AG04450 (cell line): Measurements from ENCODE around the gene EHD2. TPM values are rescaled to one million over a fixed set of nuclear protein-coding genes. Genes with fewer than 3 reads are reported as not detected.
A peak's percentile ranks its signal among the peaks of the same experiment; 100 is the strongest.
"Not testable (repeated sequence)": the region's sequence is repeated elsewhere in the genome, so short reads cannot be mapped to it uniquely, and the experiment has no call there.

ENCODE experiments used
- CTCF ChIA-PET: fragments of 300-600, 350-600 bp; formaldehyde crosslinking; extraction: SDS; loops from one replicate; lab custom pipeline; 2022; ENCODE audit warnings: antibody characterized with exemption, inconsistent platforms; lab: Charles Lee
- POLR2A ChIA-PET: fragments of 350-600 bp; formaldehyde crosslinking; extraction: SDS; loops from one replicate; lab custom pipeline; 2021; ENCODE audit warnings: antibody characterized with exemption, inconsistent platforms; lab: Yijun Ruan, JAX
- DNase-seq: peaks from one replicate; pipeline ENCODE4 v3.0.0-alpha.2; 2011; ENCODE audit warnings: low read depth, low spot score
- H3K27ac ChIP-seq: one replicate; pipeline ENCODE4 v1.5.1; 2012; ENCODE audit warnings: low read depth, low read length, control low read depth
- H3K27me3 ChIP-seq: one replicate; pipeline ENCODE4 v1.6.0; 2012; ENCODE audit warnings: low read length; ENCODE audit not compliant: control insufficient read depth, insufficient read depth
- H3K4me3 ChIP-seq: 2 replicates; pipeline ENCODE4 v1.5.1; 2011; ENCODE audit warnings: mild to moderate bottlenecking, low read depth, low read length, control low read depth
- H3K9me3 ChIP-seq: 2 replicates; pipeline ENCODE4 v1.5.1; 2012; ENCODE audit warnings: low read length; ENCODE audit not compliant: control insufficient read depth, insufficient read depth
- polyA plus RNA-seq: library from polyadenylated mRNA; depleted of rRNA; stranded (reverse); fragments of >200 nt; gene quantifications from 2 replicates; pipeline ENCODE4 v1.2.3, GENCODE V29; 2011
- TF ChIP-seq, protein P1 (sequence below): IDR thresholded peaks from 2 replicates; pipeline ENCODE4 v1.5.1; 2011; ENCODE audit warnings: low read depth, low read length, control low read depth, inconsistent platforms

Gene EHD2
- polyA plus RNA-seq, 1 experiment: 84.0 TPM

DNA sequence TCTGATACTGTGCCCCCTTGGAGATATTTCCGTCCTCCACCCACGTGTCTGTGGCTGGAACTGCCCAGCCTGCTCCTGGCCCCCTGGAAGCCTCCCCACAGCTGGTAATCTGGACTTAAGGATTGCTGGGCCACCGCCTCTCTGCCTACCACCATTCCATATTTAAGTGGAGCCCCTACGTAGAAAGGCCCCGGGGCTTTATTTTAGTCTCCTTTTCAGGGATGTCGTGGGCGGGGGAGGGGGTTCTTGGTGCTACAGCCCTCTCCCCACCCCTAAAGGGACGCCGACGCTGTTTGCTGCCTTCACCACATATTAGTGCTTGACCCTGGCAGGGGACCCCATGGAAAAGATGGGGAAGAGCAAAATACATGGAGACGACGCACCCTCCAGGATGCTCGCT lies 29.4 kb downstream of the EHD2 start:
- Histone ChIP-seq H3K27me3 (no peaks in the 10 kb centered on the region), H3K9me3 (peaks cover 7% of the 10 kb centered on the region; the same call in 1 of the 2 replicates), H3K27ac (peak overlapping the region; percentile 94), H3K4me3 (peak overlapping the region; percentile 8; the same call in 1 of the 2 replicates)
- TF ChIP-seq, protein P1, sequence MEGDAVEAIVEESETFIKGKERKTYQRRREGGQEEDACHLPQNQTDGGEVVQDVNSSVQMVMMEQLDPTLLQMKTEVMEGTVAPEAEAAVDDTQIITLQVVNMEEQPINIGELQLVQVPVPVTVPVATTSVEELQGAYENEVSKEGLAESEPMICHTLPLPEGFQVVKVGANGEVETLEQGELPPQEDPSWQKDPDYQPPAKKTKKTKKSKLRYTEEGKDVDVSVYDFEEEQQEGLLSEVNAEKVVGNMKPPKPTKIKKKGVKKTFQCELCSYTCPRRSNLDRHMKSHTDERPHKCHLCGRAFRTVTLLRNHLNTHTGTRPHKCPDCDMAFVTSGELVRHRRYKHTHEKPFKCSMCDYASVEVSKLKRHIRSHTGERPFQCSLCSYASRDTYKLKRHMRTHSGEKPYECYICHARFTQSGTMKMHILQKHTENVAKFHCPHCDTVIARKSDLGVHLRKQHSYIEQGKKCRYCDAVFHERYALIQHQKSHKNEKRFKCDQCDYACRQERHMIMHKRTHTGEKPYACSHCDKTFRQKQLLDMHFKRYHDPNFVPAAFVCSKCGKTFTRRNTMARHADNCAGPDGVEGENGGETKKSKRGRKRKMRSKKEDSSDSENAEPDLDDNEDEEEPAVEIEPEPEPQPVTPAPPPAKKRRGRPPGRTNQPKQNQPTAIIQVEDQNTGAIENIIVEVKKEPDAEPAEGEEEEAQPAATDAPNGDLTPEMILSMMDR: no peak
- CTCF ChIA-PET: interaction anchor here (0.7 to 3.6 kb wide), 4 partner anchors 15 to 30 kb away, joined by 3 to 43 read pairs (median 4); partner anchors contain the start of gene EHD2
- POLR2A ChIA-PET: interaction anchor here (0.7 to 4.8 kb wide), 9 partner anchors 8 to 142 kb away, joined by 4 to 87 read pairs (median 6); partner anchors contain the start of gene EHD2
- no peak for DNase-seq

DNA sequence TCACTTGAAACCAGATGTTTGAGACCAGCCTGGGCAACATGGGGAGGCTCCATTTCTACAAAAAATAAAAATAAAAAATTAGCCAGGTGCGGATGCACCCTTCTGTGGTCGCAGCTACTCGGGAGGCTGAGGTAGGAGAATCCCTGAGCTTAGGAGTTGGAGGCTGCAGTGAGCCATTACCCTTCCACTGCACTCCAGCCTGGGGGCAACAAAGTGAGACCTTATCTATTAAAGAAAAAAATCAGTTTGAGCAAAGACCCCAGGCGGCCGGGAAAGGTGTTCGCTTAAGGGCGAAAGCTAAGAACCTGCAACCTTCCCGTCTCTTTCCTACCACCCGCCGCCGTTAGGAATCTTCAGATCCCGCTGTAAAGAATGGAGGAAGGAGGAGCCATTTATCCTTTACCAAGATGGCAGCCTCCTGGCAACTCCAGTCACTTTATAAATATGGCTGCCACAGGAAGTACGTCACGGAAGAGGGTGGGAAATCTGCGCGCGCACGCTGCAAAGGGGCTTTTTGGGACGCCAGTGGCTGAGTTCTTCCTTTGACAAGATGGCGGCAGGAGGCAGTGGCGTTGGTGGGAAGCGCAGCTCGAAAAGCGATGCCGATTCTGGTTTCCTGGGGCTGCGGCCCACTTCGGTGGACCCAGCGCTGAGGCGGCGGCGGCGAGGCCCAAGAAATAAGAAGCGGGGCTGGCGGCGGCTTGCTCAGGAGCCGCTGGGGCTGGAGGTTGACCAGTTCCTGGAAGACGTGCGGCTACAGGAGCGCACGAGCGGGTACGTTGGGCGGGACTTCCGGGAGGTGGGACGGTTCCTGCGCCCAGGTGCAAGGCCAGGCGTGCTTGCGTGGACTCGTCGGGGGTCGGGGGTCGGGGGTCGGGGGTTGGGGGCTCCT lies 32.0 kb downstream of the EHD2 start, which contains the start of gene NOP53:
NOP53 (plus strand) TSS at position 537 of the 892 bp plus-strand sequence; CDS start at position 551, 14 bp downstream.
- TF ChIP-seq, protein P1: no peak
- CTCF ChIA-PET: interaction anchor here (1.0 to 3.6 kb wide), 3 partner anchors 33 to 309 kb away, joined by 3 to 43 read pairs (median 7); partner anchors contain the start of gene EHD2
- H3K9me3 ChIP-seq: peaks cover 7% of the 10 kb centered on the region; the same call in 1 of the 2 replicates
- H3K27me3 ChIP-seq: no peaks in the 10 kb centered on the region
- POLR2A ChIA-PET: interaction anchor here (0.9 to 4.8 kb wide), 6 partner anchors 11 to 135 kb away, joined by 3 to 87 read pairs (median 4); partner anchors contain the start of gene EHD2
- peak within 1 kb of the TSS; percentile 90 for H3K27ac ChIP-seq
- peak within 1 kb of the TSS; percentile 75 for H3K4me3 ChIP-seq
- peak; percentile 95 for DNase-seq

- H3K4me3 ChIP-seq: peak overlapping the region; percentile 75
- H3K27ac ChIP-seq: peak overlapping the region; percentile 11
- not testable (repeated sequence) for H3K9me3 ChIP-seq, H3K27me3 ChIP-seq, DNase-seq
- CTCF ChIA-PET: interaction anchor here (1.2 to 3.6 kb wide), 2 partner anchors 34 to 39 kb away, joined by 7 to 43 read pairs; partner anchors contain the start of gene EHD2
- POLR2A ChIA-PET: interaction anchor here (1.0 to 4.8 kb wide), 2 partner anchors 10 to 32 kb away, joined by 4 to 87 read pairs; partner anchors contain the start of gene EHD2
Observed at GRCh38 chr19:47746129-47746528, 32.9 kb downstream of the EHD2 start.

DNA sequence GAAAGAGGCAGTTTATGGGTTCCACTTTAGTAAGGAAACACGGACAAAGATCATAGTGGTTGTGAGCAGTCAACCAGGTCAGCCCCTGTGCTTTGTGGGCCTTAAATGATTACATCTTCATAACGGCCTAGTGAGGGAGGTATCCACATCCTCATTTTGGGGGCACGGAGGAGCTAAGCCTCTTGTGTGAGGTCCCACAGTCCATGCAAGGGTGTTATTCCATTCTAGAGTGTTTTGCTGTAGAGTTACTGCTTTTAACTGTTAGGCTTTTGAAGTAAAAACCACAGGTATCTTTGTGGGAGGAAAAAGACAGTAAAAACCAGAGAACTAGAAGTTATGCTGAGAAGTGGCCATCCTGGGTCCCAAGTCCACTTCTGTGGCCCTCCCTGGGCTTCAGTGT lies 36.1 kb downstream of the EHD2 start:
- no peaks in the 10 kb centered on the region for H3K27me3 ChIP-seq
- POLR2A ChIA-PET: no interaction called here
- no peaks in the 10 kb centered on the region; the same call in 1 of the 2 replicates for H3K9me3 ChIP-seq
- TF ChIP-seq, protein P1: no peak
- H3K4me3 ChIP-seq: no peak overlapping the region
- DNase-seq: no peak
- CTCF ChIA-PET: no interaction called here
- no peak overlapping the region for H3K27ac ChIP-seq

DNA sequence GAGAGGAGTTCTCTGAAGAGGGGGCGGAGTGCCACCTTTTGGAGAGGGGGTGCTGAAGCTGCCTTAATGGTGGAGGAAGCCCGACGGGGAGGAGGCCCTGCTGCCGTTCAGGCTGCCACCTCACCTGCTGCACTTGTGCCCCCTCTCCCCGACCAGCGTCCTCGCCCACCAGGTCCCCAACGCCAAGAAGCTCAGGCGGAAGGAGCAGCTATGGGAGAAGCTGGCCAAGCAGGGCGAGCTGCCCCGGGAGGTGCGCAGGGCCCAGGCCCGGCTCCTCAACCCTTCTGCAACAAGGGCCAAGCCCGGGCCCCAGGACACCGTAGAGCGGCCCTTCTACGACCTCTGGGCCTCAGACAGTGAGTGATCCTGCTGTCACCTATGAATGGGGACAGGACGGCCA lies 37.5 kb downstream of the EHD2 start:
- no peaks in the 10 kb centered on the region for H3K27me3 ChIP-seq
- H3K27ac ChIP-seq: no peak overlapping the region
- ChIA-PET CTCF (no interaction called here), POLR2A (interaction anchor here (0.7 kb wide), 1 partner anchor 27 kb away, joined by 4 read pairs; no protein-coding TSS in a partner anchor)
- no peaks in the 10 kb centered on the region; the same call in 1 of the 2 replicates for H3K9me3 ChIP-seq
- no peak for DNase-seq
- H3K4me3 ChIP-seq: no peak overlapping the region
- TF ChIP-seq, protein P1: no peak
